OCI-M1 (cell line): ENCODE measurements around the gene CCDC51.
"Not testable (repeated sequence)": the region's sequence is repeated elsewhere in the genome, so short reads cannot be mapped to it uniquely, and the experiment has no call there.

ENCODE experiments used
- DNase-seq: peaks from one replicate; lab custom pipeline; 2025; lab: John Stamatoyannopoulos, UW

CCDC51 gene, protein sequence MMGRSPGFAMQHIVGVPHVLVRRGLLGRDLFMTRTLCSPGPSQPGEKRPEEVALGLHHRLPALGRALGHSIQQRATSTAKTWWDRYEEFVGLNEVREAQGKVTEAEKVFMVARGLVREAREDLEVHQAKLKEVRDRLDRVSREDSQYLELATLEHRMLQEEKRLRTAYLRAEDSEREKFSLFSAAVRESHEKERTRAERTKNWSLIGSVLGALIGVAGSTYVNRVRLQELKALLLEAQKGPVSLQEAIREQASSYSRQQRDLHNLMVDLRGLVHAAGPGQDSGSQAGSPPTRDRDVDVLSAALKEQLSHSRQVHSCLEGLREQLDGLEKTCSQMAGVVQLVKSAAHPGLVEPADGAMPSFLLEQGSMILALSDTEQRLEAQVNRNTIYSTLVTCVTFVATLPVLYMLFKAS

DNA sequence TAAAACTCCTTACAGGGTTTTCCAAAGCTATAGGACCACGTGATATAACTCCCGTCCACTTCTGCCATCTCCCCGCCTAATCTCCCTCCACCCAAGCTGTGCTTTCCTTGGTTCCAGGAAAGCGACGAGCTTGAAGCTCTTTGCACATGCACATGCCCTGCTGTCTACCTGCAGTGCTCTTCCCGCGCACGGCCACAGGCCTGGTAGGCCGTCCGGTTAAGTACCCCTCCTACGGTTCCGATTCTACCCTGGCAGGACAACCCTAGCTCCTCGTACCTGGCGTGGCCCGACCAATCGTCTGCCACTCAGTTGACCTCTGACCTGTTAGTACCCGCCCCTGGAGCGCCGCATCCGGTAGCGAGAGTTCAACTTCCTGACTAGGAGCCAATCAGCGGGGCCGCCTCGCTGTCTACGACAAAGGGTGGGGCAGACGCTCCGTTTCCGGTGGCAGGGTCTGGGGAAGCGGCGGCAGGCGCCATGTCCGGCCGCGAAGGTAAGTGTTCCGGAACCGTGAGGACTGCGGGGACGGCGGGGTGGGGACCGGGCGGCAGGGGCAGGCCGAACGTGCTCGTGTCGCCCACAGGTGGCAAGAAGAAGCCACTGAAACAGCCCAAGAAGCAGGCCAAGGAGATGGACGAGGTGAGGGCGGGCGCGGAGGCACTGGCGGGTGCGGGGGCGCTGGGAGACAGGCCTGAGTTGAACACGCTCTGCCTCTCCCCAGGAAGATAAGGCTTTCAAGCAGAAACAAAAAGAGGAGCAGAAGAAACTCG lies at the start of gene CCDC51, which contains the start of gene TMA7:
CCDC51 (minus strand) TSS at position 300 of the 770 bp plus-strand sequence. CDS start 4,991 bp downstream, outside the sequence.
TMA7 (plus strand) TSS at position 438 of the 770 bp plus-strand sequence; CDS start at position 478, 40 bp downstream.
- DNase-seq: peak; percentile 99

DNA sequence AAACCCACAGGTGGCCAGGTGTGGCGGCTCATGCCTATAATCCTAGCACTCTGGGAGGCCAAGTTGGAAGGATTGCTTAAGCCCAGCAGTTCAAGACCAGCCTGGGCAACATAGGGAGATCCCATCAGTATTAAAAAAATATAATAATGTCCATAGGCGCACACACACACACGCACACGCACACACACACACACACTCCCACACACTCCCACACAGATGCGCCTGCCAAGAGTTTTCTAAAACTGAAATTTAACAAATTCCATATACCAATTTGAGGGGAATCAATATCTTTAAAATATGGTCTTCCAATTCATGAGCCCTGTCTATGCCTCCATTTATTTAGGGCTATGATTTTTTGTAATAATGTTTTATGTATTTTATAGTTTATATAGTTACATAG lies 47.0 kb upstream of the CCDC51 start:
- DNase-seq: no peak

DNA sequence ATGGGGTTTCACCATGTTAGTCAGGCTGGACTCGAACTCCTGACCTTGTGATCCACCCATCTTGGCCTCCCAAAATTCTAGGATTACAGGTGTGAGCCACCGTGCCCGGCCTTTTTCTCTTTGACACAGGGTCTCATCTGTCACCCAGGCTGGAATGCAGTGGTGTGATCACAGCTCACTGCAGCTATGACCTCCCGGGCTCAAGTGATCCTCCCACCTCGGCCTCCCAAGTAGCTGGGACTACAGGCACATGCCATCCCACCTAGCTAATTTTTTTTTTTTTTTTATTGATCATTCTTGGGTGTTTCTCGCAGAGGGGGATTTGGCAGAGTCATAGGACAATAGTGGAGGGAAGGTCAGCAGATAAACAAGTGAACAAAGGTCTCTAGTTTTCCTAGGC lies 42.9 kb upstream of the CCDC51 start:
- not testable (repeated sequence) for DNase-seq

DNA sequence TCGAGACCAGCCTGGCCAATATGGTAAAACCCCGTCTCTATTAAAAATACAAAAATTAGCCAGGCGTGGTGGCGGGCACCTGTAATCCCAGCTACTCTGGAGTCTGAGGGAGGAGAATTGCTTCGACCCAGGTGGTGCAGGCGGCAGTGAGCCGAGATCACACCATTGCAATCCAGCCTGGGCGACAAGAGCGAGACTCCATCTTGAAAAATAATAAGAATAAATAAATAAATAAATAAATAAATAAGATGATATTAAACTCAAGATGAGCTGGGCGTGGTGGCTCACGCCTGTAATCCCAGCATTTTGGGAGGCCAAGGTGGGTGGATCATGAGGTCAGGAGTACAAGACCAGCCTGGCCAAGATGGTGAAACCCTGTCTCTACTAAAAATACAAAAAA lies 41.0 kb upstream of the CCDC51 start:
- DNase-seq: not testable (repeated sequence)

DNA sequence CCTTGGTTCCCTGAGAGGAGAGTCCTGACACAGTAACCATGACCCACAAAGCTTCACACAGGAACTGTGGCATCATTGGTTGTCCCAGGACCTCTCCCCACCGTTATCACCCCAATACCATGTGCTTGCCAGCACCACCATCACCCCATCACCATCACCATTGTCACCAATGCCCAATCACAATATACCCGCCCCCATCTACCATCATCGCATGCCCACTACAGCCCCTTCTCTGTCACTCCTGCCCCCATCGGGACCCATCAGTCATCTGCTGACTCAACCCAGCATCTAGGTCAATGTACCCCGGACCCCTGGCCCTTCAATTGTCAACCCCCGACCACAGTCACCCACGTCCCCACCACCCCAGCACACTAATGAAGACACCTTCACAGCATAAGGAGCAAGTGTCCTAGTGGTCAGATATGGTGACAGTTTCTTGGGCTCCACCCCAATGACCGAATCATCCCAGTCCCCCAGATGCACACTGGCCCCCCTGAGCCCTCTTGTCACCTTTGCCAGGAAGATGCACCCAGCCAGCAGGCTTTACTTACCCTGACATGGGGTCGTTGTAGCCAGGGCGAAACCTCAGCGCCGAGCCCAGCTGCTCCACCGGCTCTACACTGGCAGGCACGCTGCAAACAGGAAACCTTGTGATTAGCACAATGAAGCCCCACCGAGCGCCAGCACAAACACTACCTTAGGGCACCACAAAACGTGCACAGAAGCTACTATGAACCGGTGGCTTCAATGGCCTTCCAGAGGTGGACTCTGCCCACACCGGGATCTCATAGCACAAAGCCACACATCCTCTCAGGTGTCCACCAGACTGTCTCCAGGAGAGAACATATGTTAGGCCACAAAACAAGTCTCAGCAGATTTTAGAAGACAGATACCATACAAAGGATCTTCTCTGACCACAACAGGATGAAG lies 39.0 kb upstream of the CCDC51 start:
- no peak for DNase-seq

DNA sequence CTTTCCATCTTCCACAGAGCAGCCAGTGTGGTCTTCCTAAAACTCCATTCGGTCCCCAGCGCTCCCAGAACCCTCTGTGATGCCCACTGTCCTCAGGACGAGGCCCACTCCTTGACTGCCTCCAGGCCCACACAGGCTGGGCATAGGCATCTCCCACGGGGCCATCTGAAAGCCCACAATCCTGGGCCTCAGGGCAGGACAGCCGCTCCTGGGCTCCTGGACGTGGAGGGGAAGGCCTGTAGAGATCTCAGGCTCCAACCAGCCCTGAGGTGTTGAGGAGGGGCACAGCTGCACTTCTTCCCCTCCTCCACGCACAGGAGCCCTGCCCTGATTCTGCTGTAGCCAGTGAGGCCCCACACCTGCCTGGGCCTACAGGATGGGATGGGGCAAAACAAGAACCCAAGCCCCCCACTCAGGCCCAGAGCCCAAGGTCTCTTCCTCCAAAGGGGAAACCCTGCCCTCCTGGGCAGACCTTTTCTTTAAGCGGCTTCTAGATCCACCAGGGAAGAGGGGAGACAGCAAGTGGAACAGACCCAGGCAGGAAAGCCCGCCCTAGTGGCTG lies 38.1 kb upstream of the CCDC51 start:
- DNase-seq: no peak

DNA sequence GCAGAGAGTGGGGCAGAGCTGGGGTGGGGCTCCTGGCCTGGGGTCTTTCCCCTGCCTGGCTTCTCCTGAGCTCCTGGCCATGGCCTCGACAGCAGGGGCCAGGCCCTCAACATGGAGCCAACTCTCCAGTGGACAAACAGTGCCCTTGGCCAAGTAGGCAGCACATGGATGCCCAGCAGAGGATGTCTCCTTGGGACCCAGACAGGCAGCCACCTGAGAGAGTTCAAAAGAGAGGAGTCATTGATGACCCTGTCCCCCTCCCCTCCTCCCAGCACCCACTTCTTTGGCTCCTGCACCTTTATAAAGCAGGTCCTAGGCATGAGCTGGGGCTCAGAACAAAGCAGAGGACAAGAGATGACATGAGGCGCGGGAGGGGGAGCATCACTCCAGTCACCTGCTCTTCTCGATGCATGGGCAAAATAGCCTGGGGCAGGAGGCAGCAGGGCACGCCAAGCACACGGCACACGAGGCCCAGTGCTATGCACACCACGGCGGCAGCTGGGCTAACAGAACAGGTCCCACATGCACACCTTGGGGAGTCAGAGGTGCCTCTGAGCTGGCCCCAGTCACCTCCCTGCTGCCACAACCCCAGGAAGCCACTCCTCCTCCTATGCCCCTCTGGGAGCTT lies 36.6 kb upstream of the CCDC51 start:
- DNase-seq: no peak

DNA sequence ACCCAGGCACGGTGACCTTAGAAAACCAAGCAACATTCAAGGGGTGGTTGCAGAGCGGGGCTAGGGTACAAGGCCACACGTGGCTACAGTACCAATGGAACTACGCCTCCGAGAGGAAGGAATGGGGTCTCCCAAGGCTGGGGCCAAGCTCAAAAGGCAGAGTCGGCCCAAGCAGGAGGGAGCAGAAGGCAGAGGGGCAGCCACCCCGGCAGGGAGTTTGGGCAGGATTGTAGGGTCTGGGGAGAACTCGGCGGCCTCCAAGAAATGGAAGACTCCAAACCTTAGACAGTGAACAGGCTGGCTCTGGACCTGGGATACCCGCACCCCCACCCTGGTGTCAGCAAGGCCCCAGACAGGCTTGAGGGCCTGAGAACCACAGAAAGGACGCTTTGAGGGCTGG lies 35.3 kb upstream of the CCDC51 start:
- no peak for DNase-seq

DNA sequence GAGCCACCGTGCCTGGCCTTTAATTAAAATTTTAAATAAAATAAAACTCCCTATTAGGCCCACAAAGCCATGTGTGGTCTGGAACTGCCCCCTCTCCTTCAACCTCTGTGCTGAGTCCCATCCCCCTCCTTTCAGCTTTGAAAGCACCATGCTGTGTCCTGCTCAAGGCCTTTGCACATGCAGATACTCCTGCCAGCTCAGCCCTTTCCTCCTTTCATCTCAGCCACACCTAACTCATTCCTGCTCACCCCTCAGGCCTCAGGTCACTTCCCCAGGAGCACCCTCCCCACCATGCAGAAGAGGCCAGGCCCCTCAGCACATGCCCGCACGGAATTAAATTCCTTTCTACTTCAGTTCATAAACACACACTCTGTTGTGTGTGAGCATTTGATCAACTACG lies 34.7 kb upstream of the CCDC51 start:
- no peak for DNase-seq

DNA sequence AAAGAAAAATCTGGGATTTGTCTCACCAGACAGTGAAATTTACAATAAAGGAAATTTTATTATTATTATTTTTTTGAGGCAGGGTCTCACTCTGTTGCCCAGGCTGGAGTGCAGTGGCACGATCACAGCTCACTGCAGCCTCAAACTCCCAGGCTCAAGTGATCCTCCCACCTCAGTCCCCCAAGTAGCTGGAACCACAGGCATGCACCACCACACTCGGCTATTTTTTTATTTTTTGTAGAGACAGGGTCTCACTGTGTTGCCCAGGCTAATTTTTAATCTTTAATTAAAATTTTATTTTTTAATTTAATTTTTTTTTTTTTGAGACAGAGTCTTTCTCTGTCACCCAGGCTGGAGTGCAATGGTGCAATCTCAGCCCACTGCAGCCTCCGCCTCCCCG lies 34.1 kb upstream of the CCDC51 start:
- DNase-seq: not testable (repeated sequence)

DNA sequence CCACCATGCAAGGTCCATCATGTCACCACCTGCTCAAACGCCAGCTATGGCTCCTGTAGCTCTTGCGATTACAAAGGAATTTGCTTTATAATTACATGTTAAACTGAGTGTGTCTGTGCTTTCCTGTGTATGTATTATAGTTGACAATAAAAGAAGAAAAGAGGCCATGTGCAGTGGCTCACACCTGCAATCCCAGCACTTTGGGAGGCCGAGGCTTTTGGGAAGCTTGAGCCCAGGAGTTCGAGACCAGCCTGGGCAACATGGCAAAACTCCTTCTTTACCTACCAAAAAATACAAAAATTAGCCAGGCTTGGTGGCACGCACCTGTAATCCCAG lies 33.7 kb upstream of the CCDC51 start:
- DNase-seq: no peak

DNA sequence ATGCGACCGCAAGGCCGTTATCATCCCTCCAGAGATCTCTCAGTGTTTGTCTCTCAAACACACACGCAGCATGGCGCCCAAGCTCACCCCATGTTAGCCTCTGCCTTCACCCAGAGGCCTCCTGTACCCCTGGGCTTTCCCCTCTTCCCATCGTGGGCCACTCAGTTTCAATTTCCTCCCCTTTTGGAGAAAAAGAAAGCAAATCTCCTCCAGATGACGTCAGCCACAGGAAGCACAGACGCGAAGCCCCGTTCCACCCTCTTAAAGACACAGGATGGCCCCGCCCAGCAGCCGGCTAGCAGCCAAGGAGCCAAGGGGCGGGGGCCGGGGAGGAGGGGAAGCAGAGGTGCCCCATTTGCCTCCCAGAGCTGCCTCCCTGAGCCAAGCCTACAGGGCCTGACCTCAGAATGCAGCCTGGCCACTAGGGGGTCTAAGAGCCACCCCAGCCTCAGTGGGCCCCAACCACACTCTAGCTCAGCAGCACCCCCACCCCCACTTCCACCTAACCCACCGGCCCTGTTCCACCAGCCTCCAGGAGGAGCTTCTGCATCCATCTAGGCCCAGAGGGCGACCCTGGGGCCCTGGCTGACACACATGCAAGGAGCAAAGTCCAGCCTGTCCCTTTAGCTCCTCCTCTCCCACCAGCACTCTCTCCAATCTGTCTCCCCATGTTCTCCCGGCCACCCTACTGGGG lies 33.2 kb upstream of the CCDC51 start:
- peak; percentile 98 for DNase-seq

DNA sequence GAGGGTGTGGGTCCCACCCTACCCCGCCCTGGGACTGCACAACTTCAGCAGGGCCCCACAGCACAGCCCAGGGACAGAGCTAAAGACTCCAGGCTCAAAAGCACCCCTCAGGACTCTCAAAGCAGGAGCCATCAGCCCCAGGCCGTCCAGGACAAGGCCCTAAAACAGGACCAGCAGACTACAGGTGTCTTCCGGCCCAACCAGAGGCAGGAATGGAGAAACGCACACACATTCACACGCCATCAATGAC lies 32.7 kb upstream of the CCDC51 start:
- DNase-seq: no peak

DNA sequence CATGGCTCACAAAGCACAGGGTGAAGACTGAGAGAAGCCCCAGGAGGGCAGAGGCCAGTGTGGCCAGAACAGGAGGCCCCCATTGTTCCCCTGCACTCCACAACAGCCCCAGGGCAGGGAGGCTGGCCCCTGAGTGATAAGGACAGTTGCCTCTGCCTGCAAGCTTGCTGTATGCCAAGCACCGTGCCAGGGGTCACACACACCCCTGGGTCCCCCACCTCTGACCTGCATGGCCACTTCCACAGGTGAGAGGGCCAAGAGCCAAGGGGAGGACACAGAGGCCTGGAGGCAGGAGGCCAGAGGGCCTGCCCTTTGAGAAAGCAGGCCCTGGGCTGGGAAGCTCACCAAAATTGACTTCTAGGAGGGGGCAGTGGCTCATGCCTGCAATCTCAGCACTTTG lies 30.4 kb upstream of the CCDC51 start:
- DNase-seq: no peak

DNA sequence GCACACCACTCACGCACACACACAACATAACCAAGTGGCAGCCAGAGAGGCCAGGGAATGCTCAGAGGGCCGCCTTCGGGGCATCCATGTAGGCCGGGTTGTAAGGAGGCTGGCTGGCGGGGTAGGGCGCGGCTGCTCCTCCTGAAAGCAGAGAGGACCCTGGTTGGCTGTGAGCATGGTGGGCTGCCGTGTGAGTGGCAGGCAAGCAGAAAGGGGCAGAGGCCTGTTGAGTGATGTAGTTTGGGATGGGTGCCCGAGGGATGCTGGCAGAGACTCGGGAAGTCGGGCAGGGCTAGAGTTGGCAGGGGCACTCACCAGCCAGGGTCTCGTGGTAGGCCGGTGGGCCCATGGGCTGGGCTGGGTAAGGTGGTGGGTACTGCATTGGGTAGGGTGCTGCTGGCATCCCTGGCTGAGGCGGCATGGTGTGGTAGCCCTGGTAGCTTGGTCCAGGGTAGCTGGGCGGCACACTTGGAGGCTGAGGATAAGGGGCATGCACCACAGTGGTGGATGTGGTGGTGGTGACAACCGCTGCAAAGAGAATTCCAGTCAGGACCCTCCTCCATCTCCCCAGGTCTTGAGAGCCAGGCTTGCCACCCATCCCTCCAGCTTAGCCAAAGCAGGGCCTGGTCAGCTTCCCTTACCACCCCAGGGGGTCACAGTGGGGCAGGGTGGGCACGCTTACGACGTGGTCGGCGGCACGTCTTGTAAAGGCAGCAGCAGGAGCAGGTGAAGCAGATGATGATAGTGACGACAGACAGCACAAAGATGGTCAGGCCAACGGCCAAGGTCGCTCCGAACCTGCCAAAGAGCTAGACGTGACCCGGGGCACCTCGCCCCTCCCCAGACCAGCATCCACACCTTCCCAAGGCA lies 29.4 kb upstream of the CCDC51 start:
- DNase-seq: no peak

DNA sequence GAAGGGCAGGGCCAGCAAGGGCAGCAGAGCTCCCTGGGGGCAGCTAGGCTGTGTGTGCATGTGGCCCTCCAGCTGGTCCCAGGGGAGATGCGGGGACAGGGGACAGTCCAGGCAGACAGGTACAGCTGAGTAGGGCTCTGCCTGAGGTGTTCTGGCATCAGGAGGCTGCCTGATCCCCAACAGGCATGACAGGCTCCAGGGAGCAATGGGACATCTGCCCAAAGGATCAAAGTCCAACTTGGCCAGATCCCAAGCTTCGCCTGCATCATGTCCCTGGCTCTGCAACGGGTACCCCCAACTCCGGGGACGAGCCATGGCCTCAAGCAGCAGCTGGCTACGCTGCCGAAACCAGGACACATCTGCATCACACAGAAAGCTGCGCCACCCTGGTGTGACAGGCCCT lies 28.4 kb upstream of the CCDC51 start:
- DNase-seq: no peak

DNA sequence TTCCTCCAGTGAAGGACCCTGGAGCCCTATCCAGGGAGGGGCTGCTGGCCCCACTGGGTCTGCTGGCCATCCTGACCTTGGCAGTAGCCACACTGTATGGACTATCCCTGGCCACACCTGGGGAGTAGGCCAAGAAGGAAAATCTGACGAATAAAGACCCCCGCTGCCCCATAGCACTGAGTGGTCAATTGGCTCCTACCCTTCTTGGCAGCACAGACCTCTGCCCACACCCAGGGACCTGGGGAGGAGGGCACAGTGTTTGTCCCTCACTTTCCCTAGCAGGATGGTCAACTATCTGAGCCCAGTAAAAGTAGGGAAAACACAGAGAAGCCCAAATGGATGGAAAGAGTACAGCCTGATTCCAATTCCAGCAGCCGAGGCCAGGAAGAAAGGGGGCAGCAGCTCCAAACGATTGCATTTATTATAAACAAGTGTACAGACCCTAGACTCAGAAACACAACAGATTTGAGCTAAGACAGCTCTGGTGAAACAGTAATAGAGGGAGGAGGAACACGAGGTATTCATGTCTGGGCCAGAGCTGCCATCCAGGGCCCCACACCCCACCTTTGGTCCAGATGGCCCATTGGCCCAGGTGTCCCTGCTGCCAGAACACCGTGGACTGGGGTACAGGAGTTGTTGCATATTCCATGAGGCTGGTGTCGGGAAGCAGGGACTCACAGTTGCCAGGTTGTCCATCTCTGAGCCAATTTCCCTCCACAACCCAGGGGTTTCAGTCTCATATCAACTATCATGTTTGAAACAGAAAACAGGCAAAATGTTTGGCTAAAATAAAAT lies 27.8 kb upstream of the CCDC51 start:
- no peak for DNase-seq

DNA sequence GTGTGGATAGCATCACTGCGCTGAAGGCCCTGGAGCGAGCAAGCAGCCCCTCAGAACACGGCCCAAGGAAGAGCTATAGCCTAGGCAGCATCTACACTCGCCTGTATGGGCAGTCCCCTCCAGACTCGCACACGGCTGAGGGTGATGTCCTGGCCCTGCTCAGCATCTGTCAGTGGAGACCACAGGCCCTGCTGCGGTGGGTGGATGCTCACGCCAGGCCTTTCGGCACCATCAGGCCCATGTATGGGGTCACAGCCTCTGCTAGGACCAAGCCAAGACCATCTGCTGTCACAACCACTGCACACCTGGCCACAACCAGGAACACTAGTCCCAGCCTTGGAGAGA lies 27.2 kb upstream of the CCDC51 start:
- no peak for DNase-seq

DNA sequence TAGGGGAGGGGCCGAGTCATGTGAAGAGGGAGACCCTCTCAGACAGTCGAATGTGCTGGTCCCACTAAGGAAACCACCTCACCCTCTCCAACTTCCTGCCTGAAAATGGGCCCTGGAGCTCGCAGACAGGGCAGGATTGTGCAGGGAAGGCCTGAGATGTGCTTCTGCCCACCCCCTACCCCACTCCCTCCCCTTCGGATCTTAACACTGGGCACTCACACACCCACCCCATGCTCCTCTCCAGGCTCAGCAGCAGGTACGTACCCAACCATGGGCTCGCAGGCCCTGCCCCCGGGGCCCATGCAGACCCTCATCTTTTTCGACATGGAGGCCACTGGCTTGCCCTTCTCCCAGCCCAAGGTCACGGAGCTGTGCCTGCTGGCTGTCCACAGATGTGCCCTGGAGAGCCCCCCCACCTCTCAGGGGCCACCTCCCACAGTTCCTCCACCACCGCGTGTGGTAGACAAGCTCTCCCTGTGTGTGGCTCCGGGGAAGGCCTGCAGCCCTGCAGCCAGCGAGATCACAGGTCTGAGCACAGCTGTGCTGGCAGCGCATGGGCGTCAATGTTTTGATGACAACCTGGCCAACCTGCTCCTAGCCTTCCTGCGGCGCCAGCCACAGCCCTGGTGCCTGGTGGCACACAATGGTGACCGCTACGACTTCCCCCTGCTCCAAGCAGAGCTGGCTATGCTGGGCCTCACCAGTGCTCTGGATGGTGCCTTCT lies 26.6 kb upstream of the CCDC51 start:
- no peak for DNase-seq
